NCI-H526 treated with DMSO at 0.1 percent for 48 hours (cell line): Measurements from ENCODE around the gene TH.
"Not testable (repeated sequence)": the region's sequence is repeated elsewhere in the genome, so short reads cannot be mapped to it uniquely, and the experiment has no call there.

Experiments used
- DNase-seq: peaks from one replicate; lab custom pipeline; 2025; lab: John Stamatoyannopoulos, UW

Gene TH

DNA sequence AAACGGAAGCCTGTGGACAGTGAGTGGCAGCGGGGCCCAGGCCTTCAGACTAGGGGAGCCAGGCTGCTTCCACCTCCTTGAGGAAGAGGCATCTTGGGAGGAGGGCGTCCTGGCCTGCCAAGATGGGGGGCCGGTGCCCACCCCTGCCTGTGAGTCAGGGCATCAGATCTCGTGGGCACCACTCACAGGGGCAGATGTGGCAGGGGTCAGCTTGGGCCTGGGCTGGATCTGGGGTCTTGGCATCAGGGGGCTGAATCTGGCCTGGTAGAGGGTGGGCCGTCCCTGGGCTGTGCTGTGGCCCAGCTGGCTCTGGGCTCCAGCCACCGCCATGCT lies 24.1 kb upstream of the TH start:
- no peak for DNase-seq

DNA sequence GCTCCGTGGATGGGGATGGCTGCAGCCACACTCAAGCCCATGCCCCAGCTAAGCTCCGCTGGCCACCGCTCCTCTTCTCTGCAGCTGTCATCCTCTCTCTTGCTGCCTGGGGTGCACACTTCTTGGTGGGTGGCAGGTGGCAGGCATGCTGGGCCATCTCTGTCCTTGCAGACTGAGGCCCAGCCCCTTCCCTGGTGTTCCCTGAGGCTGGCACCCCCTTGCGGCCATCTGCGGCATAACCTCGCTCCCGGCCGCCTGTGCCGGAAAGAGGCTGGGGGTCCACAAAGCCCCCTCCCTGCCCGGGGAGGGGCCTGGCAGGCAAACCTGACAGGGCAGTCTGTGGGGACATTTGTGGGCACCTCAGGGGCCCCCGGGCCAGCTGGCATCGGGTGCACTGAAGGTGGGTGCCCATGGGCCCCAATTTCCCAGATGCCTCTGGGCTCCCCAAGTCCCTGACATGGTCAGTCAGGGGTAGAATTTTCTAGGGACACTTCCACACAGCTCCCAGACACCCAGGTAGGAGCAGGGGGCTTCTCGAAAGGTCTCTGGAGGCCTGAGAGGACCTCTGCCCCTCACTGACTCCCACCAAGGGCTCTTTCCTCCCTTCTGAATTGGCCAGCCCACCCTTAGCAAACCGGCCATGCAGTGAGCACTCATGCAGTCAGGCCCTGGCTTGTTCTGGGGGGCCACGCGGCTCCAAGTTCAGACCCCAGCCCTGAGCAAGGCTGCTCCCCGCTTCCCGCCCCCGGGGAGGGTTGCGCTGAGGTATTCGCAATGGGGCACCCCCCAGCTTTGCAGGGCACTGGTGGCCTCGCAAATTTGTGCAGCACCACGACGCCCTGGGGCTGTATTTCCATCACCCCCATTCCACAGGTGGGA lies 23.5 kb upstream of the TH start:
- no peak for DNase-seq

DNA sequence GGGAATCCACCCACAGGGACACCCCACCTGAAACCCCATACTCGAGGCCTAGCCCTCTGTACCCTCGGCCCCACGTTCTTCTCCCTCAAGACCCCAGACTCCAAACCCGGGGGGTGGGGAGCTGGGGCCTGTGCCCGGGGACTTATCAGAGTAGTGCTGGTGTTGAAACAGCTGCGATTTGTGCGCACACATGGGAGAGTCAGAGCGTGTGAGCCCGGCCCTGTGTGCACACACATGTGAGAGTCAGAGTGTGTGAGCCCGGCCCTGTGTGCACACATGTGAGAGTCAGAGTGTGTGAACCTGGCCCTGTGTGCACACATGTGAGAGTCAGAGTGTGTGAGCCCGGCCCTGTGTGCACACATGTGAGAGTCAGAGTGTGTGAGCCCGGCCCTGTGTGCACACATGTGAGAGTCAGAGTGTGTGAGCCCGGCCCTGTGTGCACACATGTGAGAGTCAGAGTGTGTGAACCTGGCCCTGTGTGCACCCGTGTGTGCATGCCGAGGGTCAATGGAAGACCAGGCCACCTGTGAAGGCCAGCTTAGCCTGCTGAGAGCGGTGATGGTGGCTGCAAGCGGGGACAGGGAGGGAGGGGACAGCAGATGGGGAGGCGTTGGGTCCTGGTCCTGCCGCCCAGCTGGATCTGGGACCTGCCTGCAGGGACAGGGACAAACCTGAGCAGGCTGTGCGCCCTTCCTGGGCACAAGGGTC lies 22.4 kb upstream of the TH start:
- DNase-seq, result not testable (repeated sequence)

DNA sequence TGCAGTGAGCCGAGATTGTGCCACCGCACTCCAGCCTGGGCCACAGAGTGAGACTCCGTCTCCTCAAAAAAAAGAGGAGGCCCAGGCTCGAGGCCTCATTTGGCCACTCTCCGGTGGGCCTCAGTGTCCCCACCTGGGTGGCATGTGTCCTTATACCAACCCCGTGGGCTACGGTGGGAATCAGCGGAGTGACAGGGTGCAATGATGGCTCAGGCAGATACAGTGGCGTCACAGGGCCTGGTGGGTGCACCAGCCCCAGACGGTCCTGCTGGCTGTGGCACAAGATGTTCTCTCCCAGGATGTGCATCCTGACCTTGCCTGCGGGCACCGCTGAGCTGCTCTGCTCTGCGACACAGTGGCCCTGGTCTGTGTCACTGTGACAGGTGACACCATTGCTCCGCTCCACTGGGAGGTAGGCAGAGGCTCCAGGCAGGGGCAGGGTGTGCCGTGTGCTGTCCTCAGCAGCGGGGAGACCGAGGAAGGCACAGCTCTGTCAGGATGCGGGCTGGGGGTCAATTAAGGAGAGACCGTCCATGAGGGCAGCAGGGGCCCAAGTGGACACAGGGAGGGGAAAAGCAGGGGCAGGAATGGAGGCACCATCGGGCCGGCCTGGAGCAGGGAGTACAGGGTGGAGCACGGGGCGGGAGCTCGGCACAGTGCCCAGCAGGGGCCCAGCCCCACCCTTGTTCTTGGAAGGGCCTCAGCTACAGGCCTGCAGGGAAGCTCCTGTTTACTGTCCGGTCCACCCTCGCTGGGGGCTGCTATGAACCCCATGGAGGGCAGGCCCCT lies 21.7 kb upstream of the TH start:
- no peak for DNase-seq

DNA sequence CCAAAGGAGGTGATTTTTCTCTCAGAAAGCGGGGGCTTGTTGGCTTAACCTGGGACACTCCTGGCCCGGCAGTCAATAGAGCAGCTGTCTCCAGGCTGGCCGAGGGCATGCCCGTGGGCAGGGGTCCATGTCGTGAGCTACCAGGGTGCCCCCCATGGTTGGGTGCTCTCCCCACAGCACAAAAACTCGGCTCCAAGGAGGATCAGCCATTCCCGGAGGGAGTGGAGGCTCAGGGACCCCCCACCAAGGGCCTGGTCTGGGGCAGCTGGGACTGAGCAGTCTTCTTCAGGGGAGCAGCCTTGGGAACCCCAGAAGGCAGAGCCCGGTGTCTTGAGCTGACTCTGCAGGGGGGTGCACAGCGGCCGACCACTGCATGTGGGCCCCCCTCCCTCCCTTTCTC lies 20.8 kb upstream of the TH start:
- no peak for DNase-seq

DNA sequence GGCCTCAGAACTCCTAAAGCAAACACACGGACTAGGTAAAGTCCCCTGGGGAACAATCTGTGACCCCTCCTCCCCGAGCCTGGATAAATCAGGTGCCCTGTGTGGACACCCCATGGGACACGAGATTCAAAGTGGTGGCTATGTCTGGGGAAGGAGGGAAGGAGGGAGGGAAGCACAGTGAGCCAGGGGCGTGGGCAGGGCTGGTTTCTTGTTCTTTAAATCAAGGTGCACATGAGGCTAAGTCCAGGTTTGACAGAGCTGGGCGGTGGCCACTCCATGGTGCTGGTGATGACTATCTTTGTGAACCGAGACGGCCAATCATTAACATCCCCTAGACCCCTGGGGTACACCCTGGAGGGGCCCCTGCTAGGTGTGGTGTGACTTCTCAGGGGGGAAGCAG lies 20.3 kb upstream of the TH start:
- DNase-seq, result no peak

DNA sequence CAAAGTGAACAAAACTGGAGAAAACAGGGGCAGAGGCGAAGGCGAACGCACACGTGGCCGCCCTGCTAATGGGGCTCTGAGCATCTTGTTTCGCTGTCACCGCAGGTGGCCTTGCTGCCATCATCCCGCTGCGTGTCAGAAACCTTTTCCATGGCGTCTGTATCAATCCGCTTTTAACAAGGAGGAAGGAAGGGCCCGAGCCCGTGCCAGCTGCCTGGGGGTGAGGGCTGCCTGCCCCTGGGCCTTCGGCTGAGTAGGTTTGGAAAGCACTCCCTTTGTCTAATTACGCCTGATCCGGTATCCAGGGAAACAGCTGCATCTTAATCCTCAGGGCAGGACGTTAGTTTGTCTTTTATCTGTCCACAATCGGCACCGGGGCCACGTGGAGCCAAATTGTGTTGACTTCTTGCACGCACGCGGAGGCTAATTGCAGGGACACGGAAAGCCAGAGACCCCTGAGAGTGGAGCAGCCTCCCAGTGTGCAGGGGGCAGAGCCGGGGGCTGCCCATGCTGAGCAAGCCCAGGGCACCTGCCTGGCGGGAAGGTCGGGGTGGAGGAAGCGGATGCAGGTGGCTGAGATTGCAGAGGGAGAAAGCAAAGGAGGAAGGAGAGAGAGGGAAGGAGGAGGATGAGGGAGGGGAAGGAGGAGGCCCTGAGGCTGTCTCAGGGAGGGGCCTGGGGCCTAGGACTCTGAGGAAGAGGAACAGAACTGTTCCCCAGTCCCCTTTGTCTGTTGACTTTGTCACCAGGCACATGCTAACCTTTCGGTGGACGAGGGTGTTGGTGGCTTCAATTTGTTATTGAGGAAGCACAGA lies 19.2 kb upstream of the TH start:
- DNase-seq, result no peak

DNA sequence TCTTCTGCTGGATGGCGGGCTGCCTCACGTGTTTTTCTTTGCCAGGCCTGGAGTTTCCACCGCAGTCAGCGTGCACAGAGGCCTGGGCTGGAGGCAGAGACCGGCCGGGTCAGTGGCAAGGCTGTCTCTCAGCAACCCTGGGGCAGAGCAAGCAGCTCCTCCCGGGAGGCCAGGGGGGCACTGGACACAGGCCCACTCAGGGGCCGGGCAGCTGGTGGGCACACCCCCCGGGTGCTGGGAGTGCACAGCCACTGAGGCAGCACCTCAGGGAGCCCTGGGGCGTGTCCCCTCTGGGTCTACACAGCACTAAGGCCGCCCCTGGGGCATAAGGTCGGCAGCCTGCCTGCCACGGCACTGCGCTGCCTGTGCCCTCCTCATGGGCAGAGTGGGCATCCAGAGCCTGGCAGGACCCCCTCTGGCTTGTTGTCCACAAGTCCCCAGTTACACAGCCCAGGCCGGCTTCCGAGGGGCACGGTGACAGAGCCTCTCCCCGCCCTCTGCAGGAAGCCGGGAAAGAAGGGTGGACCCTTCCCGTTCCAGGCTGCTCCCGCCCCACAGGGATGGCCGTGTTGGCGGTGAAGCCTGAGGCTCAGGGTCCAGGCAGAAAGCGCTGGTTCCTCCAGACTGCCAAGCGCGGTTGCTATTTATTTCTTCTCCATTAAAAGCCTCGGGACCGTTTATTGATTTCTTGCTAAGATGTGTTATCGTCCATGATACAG lies 18.5 kb upstream of the TH start:
- no peak for DNase-seq

DNA sequence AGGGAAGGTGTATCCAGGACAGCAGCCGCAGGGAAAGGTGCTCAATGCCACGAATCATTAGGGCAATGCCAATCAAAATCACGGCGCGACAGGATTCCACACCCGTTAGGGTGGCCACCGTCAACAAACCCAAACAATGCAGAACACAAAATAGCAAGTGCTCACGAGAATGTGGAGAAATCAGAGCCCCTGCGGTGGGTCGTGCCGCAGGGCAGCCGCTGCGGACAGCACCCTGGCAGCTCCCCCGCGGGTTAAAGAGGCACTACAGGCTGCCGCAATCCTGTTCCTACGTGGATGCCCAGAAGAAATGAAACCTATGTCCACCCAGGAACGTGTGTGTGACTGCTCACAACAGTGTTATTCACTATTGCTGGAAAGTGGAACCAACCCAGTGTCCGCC lies 17.1 kb upstream of the TH start:
- DNase-seq, result no peak

DNA sequence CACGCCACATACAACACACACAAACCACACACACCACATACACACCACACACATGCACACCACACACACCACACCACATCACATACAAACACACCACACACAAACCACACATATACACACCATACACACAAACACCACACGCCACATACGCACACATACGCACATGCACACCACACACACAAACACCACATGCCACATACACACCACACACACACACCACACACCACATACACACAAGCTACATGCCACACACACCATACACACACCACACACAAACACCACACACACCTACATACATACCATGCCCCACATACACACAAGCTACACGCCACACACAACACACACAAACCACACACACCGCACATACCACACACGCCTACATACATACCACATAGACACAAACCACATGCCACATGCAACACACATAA lies 15.7 kb upstream of the TH start:
- no peak for DNase-seq

DNA sequence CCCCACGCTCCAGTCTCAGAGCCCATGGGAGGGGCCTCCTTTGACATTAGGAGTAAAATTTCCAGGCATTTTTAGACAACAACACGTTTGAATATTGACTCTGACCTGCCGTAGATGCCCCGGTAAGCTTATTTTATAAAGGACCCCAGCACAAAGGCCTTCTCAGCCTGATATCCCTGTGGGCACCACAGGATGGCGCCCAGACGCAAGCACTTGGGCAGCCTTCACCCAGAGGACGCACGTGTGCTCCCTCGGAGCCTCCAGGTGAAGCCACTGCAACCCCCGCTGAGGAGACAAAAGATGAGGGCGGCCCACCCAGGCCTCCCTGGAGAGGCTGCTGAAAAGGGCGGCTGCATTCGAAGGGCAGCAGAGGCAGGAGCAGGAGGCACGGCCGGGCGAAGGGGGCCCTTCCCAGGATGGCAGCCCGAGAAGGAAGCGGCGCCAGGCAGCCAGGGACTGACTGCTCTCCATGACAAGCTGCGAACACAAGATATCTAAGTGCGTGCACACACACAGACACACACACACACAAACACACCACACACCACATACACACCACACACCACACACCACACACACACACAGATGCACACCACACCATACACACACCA lies 15.2 kb upstream of the TH start:
- peak; percentile 79 for DNase-seq

DNA sequence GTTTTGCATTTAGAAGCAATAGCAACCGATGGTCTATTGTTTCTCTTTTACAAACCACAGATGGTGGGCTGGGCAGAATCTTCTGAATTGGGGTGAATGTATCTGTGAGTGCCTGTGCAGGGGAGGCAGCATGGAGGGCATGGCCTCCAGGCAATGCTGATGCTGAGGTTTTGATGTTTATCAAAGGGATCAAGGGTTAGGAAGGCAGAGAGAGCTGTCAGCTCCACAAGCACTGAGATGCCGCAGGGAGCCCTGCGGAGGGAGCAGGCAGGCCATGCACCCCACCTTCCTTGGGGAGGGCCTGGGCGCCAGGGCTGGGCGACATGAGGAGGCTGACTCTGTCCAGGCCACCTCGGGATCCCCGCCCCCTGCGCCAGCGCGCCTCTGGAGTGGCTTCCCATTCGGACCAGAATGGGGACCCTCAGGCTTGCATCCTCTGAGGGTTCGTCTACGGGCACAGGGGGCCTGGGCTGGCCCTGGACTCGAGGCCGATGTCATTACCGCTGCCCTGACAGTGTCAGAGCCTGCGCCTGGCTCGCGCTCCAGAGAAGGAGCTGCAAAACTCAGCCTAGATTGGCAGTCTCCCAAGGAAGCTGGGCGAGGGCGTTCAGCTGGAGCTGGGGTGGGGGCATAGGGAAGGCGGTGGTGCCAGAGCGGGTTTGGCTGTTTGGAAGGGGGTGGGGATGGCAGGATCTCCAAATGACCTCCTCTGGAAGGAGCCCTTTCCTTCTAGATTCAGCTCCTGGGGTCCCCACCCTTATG lies 13.9 kb upstream of the TH start:
- DNase-seq, result no peak

DNA sequence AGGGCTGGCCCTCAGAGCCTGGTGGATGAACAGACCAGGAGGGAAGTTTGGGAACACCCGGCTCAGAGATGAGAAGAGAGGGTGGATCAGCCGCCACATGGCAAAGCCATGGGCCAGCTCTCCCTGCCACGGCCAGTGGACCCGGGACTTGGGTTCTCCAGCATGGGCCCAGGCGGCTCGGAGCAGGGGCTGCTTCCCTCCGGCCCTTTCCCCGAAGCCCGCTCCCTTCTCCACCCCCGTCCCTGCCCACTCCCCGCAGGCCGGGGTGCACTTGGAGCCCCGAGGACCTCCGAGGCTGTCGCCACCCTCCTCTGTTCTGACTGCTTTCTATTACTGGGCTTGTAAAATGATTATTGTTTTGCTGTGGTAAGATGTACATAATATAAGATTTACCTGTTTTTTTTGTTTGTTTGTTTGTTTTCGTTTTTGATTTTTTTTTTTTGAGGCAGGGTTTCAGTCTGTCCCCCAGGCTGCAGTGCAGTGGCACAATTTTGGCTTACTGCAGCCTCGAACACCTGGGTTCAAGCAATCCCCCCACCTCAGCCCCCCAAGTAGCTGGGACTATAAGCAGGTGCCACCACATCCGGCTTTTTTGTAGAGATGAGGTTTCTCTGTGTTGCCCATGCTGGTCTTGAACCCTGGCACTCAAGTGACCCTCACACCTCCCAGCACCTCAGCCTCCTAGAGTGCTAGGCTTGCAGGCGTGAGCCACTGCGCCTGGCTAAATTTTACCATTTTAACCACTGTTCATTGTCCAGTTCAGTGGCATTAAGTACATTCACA lies 11.3 kb upstream of the TH start:
- no peak for DNase-seq

DNA sequence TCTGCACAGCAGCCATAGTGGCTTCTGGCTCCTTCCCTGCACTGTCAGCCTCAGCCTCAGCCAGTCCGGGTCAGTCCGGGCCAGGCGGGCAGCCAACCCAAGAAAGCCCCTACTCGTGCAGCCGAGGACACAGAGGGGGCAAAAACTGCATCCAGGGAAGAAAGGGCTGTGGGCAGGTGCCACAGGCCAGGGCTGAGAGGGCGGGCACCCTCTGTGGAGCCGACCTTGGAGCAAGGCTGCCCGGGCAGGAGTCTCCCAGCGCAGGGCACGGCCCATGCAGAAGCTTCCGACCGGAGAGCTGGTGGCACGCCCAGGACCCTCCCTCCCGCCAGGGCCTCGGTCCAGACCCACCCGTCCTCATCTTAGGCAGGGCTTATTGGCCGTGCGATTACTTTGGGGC lies 10.5 kb upstream of the TH start:
- DNase-seq, result no peak

DNA sequence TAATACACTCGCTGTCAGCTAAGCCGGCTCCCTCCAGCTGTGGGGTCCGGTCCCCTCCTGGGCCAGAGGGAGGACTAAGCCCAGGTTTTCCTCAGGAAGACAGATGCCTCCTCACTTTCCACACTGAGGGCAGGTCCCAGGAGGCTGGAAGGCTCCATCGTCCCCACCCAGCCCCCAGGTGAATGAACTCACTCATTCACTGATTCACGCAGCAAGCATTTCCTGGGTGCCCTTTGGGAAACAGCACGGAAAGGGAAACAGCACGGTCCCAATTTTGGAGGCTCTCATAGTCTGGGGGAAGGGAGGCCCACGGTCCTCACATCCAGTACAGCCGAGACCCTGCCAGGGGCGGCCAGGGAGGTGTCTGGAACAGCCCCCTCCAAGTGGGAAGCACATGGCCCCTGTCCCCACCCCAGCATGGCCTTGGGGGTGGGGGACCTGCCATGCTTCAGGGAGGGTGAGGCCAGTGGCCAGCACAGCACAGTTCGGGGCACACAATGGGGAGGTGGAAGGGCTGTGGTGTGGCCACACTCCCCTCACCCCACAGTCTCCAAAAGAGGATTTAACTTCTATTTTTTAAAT lies 9.3 kb upstream of the TH start:
- no peak for DNase-seq

DNA sequence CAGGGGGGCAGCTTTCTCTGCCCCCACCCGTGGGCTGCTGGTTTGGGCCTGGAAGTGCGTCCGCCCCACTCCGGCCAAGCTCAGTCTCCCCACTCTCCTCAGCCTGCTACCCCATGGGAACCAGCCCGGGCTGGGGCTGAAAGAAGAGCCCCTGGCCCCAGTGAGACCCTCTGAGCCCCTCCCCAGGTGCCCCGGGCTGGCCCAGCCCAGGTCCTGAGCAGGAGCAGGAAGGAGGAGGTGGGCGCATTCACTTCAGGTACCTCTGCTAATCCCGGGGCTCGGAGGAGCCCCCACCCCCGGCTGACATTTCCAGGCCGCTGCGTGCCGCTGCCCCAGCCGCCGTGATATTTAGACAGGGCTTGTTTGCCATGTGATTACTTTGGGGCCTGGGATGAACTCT lies 8.7 kb upstream of the TH start:
- no peak for DNase-seq

DNA sequence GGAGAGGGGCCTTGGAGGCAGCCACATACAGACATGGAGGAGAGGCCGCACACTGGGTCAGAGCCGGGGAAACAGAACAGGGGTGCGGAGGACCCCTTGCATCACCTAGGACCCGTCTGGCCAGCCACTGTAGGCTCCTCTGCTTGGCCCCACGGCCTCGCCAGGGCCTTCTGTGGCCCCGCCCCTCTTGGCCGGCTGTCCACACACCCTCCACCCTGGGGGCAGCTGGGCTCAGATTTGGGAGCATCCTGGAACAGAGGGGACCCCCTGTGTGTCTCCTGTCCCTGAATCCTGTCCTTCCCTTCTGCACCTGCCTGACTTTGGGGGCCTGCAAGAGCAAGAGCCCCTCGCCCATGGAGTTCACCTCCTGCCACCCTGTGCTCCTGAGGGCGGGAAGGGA lies 7.9 kb upstream of the TH start:
- DNase-seq, result no peak

DNA sequence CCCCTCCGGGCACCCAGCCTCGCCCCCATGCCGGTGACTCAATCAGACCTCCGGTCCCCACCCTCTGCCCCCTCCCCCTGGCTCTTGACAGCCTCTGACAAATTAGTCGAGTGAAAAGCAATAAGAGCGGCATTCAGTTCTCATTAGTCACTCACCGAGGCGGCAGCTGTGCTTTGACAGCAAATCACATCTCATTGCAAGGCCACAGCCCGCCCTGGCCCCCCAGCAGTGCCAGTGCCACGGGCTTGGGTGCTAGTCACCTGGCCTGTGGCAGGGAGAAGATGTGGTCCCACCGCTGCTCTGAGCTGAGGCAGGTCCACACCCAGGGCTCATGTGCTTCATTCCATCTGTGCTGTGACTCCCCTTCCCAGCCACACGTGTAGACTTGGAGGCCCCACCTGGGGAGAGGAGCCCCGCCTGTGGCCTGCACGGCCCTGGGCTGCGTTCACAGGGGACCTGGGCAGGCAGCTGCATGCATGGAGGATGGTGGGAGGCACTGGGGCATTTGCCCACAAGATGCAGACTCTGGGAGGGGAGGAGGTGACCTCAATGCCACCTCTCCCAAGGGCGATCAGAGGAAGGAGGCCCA lies 7.4 kb upstream of the TH start:
- no peak for DNase-seq
